ENCODE measurements around the gene GRID1.
"Not testable (repeated sequence)": the region's sequence is repeated elsewhere in the genome, so short reads cannot be mapped to it uniquely, and the experiment has no call there.

GRID1 gene

GRCh38 chr10:86392723-86393094, 26.1 kb upstream of the GRID1 start:
- no peak for DNase-seq (ENCODE audit: low read depth)
- no peak overlapping the region for H3K4me3 ChIP-seq (ENCODE audit: control insufficient read depth, low read depth, low read length)
- TF ChIP-seq CTCF (conservative IDR thresholded peaks at IDR 0.05; ENCODE audit: control insufficient read depth, insufficient read depth, low read depth, low read length): no peak

- TF ChIP-seq CTCF (conservative IDR thresholded peaks at IDR 0.05; ENCODE audit: control insufficient read depth, insufficient read depth, low read depth, low read length): no peak
- no peak for DNase-seq (ENCODE audit: low read depth)
- H3K4me3 ChIP-seq (ENCODE audit: control insufficient read depth, low read depth, low read length): no peak overlapping the region
Measured at GRCh38 chr10:86391986-86392722, 25.6 kb upstream of the GRID1 start.

GRCh38 chr10:86391236-86391840, 24.7 kb upstream of the GRID1 start:
- TF ChIP-seq CTCF (conservative IDR thresholded peaks at IDR 0.05; ENCODE audit: control insufficient read depth, insufficient read depth, low read depth, low read length): no peak
- H3K4me3 ChIP-seq (ENCODE audit: control insufficient read depth, low read depth, low read length): no peak overlapping the region

GRCh38 chr10:86390337-86391120, 23.9 kb upstream of the GRID1 start:
- H3K4me3 ChIP-seq (ENCODE audit: control insufficient read depth, low read depth, low read length): no peak overlapping the region
- no peak for TF ChIP-seq CTCF (conservative IDR thresholded peaks at IDR 0.05; ENCODE audit: control insufficient read depth, insufficient read depth, low read depth, low read length)
- DNase-seq (ENCODE audit: low read depth): no peak

More at GRCh38 chr10:86391236-86391840, 24.7 kb upstream of the GRID1 start:
- no peak for DNase-seq (ENCODE audit: low read depth)

GRCh38 chr10:86389441-86390193, 23.0 kb upstream of the GRID1 start:
- TF ChIP-seq CTCF (conservative IDR thresholded peaks at IDR 0.05; ENCODE audit: control insufficient read depth, insufficient read depth, low read depth, low read length): no peak
- no peak for DNase-seq (ENCODE audit: low read depth)
- H3K4me3 ChIP-seq (ENCODE audit: control insufficient read depth, low read depth, low read length): no peak overlapping the region

- DNase-seq (ENCODE audit: low read depth); H3K4me3 ChIP-seq (ENCODE audit: control insufficient read depth, low read depth, low read length): not testable (repeated sequence)
Measured at GRCh38 chr10:86389109-86389440, 22.5 kb upstream of the GRID1 start.

All from fibroblast of mammary gland (primary cell).